ENCODE measurements around the gene C3orf33.

GRCh38 chr3:155835341-155836071 is 29.4 kb upstream of the C3orf33 start:
- TF ChIP-seq CTCF (IDR thresholded peaks at IDR 0.05), result no peak
- TF ChIP-seq POLR2A (IDR thresholded peaks at IDR 0.05), result no peak
- TF ChIP-seq EP300 (IDR thresholded peaks at IDR 0.05), result no peak

Measured in upper lobe of left lung (tissue), 4 donors.